Activated naive CD8-positive, alpha-beta T cell treated with anti-CD3 and anti-CD28 coated beads for 36 hours (primary cell): ENCODE data around the gene SLC9A3. TPM values are rescaled to one million over a fixed set of nuclear protein-coding genes. Genes with fewer than 3 reads are reported as not detected.
"Not testable (repeated sequence)": the region's sequence is repeated elsewhere in the genome, so short reads cannot be mapped to it uniquely, and the experiment has no call there.

Experiments
- DNase-seq: peaks from one replicate; pipeline ENCODE4 v3.0.0; 2021
- H3K27ac Mint-ChIP-seq: one replicate; pipeline ENCODE4 v1.8.0; 2022; ENCODE audit warnings: mild to moderate bottlenecking, moderate library complexity, mixed read lengths
- H3K27me3 Mint-ChIP-seq: one replicate; pipeline ENCODE4 v1.8.0; 2022; ENCODE audit warnings: mild to moderate bottlenecking, mixed read lengths
- H3K36me3 Mint-ChIP-seq: one replicate; pipeline ENCODE4 v1.8.0; 2021; ENCODE audit warnings: mild to moderate bottlenecking, mixed read lengths
- H3K4me1 Mint-ChIP-seq: one replicate; pipeline ENCODE4 v1.8.0; 2021; ENCODE audit warnings: mixed read lengths
- H3K4me3 Mint-ChIP-seq: one replicate; pipeline ENCODE4 v1.8.0; 2022; ENCODE audit warnings: mild to moderate bottlenecking, moderate library complexity, mixed read lengths
- H3K9me3 Mint-ChIP-seq: one replicate; pipeline ENCODE4 v1.8.0; 2022; ENCODE audit warnings: mixed read lengths
- total RNA-seq, 2 experiments: library from RNA; stranded (reverse); gene quantifications; one replicate each; pipeline ENCODE4 v1.2.3, GENCODE V29; 2021

SLC9A3 gene
- total RNA-seq, 2 experiments from 2014 or later = 2.1 to 2.4 TPM

GRCh38 chr5:478369-478981 is 45.8 kb downstream of the SLC9A3 start:
- Mint-ChIP-seq H3K27ac (no peak overlapping the region), H3K4me3 (no peak overlapping the region), H3K9me3 (no peaks in the 10 kb centered on the region), H3K36me3 (peaks cover 2% of the 10 kb centered on the region), H3K4me1 (peaks cover 3% of the 10 kb centered on the region), H3K27me3 (peaks cover 12% of the 10 kb centered on the region)
- no peak for DNase-seq

DNA sequence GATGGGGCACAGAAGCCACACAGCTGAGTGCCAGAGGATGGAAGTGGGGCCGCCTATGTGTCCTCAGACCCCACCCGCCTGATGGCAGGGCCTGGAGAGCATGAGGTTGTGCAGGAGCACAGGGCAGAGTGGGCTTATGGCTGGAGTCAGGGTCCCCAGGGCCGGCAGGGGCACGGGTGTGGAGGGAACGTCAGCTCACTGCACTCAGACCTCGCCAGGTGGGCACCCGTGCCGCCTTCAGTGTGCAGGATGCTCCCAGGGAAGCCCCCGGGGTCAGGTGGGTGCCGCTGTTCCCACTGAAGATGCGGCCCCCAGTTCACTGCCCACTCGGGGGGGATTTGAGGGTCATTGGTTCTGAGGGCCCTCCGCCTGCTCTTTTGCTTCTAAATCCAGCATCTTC is 46.4 kb downstream of the SLC9A3 start:
- Mint-ChIP-seq H3K27me3 (peaks cover 12% of the 10 kb centered on the region), H3K36me3 (peaks cover 2% of the 10 kb centered on the region), H3K27ac (no peak overlapping the region), H3K9me3 (no peaks in the 10 kb centered on the region), H3K4me3 (no peak overlapping the region), H3K4me1 (peaks cover 3% of the 10 kb centered on the region)
- no peak for DNase-seq

GRCh38 chr5:477247-477646 is 47.0 kb downstream of the SLC9A3 start:
- Mint-ChIP-seq H3K4me1 (peaks cover 3% of the 10 kb centered on the region), H3K36me3 (peaks cover 2% of the 10 kb centered on the region), H3K27me3 (peaks cover 12% of the 10 kb centered on the region), H3K4me3 (no peak overlapping the region), H3K27ac (no peak overlapping the region), H3K9me3 (no peaks in the 10 kb centered on the region)
- no peak for DNase-seq

DNA sequence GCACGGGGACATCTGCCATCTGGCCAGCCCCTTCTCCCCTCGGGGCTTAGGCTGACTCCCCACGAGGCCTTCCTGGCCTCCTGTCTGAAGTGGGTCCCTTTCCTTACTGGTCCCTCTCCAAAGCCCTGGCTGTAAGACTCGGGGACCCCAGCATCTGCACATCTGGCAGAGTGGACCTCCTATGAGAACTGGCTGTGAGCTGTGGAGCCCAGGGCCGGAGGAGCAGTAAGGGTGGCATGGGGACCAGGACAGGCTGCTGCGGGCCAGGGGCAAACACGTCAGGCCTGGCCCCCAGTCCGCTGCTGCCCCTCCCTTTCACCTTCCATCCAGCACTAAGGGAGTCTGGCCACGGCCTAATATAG is 47.5 kb downstream of the SLC9A3 start:
- Mint-ChIP-seq H3K4me1 (peaks cover 5% of the 10 kb centered on the region), H3K27ac (no peak overlapping the region), H3K36me3 (peaks cover 5% of the 10 kb centered on the region), H3K4me3 (no peak overlapping the region), H3K27me3 (peaks cover 12% of the 10 kb centered on the region), H3K9me3 (no peaks in the 10 kb centered on the region)
- DNase-seq = no peak

DNA sequence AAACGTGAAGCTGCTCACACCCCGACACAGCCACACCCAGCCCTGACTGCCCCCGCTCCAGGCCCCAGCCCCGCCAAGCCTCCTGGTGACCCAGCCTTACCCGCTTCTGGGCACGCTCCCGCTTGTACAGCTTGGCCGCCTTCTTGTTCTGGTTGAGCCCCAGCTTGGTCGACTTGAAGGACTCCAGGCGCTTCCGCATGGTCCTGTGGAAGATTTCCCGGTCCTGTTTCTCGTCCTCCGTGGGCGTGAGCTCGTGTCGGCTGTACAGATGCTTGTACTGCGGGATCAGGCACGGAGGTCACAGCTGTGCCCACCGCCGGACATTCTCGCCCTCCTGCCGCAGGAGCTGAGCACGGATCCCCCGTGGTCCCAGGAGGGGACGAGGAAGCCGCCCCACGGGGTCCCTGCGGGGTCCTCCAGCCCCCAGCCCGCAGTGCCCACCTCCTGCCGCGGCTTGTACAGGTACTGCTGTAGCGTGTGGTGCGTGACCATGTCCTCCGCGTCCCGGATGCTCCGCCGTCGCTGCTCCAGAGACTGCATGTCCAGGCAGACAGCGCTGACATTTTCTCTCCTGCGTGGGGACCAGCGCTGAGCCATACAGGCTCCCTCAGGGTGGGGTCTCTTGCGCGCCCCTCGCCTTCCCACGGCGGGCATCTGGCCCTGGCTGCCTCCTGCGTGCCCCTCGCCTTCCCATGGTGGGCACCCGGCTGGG is 48.0 kb downstream of the SLC9A3 start:
- no peak overlapping the region for H3K4me3 Mint-ChIP-seq
- H3K9me3 Mint-ChIP-seq = no peaks in the 10 kb centered on the region
- peaks cover 9% of the 10 kb centered on the region for H3K27me3 Mint-ChIP-seq
- peaks cover 9% of the 10 kb centered on the region for H3K4me1 Mint-ChIP-seq
- H3K27ac Mint-ChIP-seq = no peak overlapping the region
- DNase-seq = no peak
- H3K36me3 Mint-ChIP-seq = peaks cover 11% of the 10 kb centered on the region

- Mint-ChIP-seq H3K36me3 (peaks cover 16% of the 10 kb centered on the region), H3K27me3 (peaks cover 8% of the 10 kb centered on the region)
Measured at GRCh38 chr5:475704-476101, 48.5 kb downstream of the SLC9A3 start.

DNA sequence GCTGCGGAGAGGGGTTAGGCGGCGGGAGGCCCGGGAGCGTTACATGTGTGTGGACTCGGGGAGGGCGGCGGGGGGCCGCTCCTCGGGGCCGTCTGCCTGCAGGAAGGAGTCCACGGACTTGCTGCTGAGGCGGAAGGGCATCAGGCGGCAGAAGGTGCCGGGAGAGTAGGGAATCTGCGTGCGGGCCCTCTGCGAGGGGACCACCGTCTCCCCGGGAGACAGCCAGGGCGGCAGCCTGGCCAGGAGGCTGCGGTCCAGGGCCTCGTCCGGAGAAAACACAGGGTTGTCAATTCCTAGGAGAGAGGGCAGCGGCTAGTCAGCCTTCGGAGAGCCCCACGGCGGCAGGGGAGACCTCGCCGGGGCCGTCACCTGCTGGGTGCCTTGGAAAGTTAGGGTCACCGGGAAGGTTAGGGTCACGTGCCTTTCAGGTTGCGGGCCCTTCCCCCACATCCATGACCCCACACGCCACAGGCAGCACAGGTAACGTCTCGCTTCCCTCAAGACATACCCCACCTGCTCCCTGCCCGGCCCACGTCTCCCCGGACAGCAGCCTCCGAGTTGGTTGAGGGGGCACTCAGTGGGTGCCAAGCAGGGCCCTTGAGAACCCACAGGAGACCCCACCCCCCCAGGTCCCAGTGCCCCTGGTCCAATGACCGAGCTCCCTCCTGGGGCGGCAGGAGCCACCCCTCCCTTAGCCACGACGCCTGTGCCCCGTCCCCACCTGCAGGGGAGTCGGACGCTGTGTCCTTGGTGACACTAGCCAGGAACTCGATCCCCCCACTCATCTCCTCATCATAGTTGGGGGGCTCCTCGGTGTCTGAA is 49.2 kb downstream of the SLC9A3 start:
- no peak overlapping the region for H3K27ac Mint-ChIP-seq
- H3K4me3 Mint-ChIP-seq = peak overlapping the region; percentile 82
- H3K9me3 Mint-ChIP-seq = no peaks in the 10 kb centered on the region
- H3K36me3 Mint-ChIP-seq = peaks cover 20% of the 10 kb centered on the region
- H3K27me3 Mint-ChIP-seq = peaks cover 8% of the 10 kb centered on the region
- peak; percentile 26 for DNase-seq
- H3K4me1 Mint-ChIP-seq = peaks cover 18% of the 10 kb centered on the region

More at GRCh38 chr5:475704-476101, 48.5 kb downstream of the SLC9A3 start:
- H3K4me3 Mint-ChIP-seq = peak overlapping the region; percentile 62
- no peak overlapping the region for H3K27ac Mint-ChIP-seq
- H3K4me1 Mint-ChIP-seq = peaks cover 14% of the 10 kb centered on the region
- no peaks in the 10 kb centered on the region for H3K9me3 Mint-ChIP-seq
- no peak for DNase-seq

DNA sequence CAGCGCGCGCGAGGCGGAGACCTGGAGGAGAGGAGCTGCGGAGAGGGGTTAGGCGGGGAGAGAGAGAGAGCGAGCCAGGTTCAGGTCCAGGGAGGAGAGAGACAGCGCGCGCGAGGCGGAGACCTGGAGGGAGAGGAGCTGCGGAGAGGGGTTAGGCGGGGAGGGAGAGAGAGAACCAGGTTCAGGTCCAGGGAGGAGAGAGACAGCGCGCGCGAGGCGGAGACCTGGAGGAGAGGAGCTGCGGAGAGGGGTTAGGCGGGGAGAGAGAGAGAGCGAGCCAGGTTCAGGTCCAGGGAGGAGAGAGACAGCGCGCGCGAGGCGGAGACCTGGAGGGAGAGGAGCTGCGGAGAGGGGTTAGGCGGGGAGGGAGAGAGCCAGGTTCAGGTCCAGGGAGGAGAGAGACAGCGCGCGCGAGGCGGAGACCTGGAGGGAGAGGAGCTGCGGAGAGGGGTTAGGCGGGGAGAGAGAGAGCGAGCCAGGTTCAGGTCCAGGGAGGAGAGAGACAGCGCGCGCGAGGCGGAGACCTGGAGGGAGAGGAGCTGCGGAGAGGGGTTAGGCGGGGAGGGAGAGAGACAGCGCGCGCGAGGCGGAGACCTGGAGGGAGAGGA is 49.9 kb downstream of the SLC9A3 start:
- not testable (repeated sequence) for H3K27ac Mint-ChIP-seq, H3K27me3 Mint-ChIP-seq, DNase-seq, H3K9me3 Mint-ChIP-seq
- peaks cover 24% of the 10 kb centered on the region for H3K4me1 Mint-ChIP-seq
- peak overlapping the region; percentile 91 for H3K4me3 Mint-ChIP-seq
- peaks cover 21% of the 10 kb centered on the region for H3K36me3 Mint-ChIP-seq

DNA sequence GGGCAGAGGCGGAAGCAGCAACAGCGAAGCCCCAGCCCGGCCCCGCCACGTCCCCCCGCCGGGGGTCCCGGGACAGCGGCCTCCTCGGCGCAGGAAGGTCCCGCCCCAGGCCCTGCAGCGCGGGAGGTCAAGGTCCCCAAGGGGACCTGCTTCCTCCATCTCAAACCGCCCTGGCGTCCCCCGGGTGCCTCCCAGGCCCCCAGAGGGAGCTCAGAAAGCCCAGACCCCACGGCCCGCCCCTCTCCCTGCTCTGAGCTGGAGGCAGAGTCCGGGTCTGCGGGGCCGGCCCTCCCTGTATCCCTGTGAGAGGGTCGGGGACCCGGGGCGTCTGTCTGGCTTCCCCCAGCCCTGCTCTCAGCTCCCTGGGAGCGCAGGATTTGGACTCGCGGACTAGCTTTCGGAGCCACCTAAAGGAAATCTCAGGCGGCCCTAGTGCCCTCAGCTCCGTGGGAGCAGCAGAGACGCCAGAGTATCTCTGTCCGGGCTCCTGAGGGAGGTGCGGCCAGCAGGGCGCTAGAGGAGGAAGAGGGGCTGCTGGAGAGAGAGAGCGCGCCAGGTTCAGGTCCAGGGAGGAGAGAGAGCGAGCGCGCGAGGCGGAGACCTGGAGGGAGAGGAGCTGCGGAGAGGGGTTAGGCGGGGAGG is 50.6 kb downstream of the SLC9A3 start:
- Mint-ChIP-seq H3K9me3 (no peaks in the 10 kb centered on the region), H3K27me3 (peaks cover 8% of the 10 kb centered on the region), H3K4me1 (peaks cover 24% of the 10 kb centered on the region), H3K4me3 (peak overlapping the region; percentile 91), H3K27ac (peak overlapping the region; percentile 39), H3K36me3 (peaks cover 21% of the 10 kb centered on the region)
- DNase-seq = peak; percentile 42

DNA sequence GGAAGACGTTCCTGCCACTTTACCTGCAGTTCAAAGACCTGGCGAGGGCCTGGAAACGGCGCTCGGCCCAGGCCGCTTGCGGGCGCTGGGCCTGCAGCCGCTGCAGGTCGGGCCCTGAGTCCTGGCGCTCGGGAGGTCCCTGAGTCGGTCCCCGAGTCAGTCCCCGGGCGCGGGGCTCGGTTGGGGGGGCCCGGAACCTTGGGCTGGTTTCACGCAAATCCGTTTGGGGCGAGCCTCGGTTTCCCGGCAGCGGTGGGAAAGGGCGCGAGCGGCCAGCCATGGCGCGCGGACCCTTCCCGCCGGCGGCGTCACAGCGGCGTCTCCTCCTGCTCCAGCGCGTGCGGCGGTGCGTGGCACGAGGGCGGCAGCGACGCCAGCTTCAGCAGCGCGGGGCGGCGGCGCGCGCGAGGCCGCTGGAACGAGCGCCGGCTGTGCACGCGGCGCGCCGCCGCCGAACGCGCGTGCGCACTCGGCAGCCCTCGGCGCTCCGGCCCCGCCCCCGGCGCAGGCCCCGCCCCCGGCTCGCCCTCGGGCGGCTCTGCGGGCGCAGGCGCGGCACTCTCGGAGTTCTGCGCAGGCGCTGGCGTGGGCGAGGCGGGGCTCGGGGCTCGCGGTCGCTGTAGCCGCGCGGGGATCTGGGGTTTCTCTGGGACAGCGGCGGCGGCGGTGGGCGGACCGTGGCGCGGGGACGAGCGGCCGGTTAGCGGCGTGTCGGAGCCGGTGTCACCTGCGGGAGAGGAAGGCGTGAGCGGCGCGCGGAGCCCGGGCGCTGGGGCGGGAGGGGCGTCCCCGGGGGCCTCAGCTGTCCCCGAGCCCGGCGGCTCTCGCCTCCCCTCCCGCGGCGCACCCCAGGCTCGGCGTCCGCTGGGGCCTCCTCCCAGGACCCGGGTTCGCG is 51.3 kb downstream of the SLC9A3 start:
- Mint-ChIP-seq H3K4me3 (peak overlapping the region; percentile 86), H3K4me1 (peaks cover 24% of the 10 kb centered on the region), H3K27me3 (peaks cover 8% of the 10 kb centered on the region), H3K9me3 (no peaks in the 10 kb centered on the region), H3K36me3 (peaks cover 21% of the 10 kb centered on the region), H3K27ac (peak overlapping the region; percentile 87)
- DNase-seq = peak; percentile 93

DNA sequence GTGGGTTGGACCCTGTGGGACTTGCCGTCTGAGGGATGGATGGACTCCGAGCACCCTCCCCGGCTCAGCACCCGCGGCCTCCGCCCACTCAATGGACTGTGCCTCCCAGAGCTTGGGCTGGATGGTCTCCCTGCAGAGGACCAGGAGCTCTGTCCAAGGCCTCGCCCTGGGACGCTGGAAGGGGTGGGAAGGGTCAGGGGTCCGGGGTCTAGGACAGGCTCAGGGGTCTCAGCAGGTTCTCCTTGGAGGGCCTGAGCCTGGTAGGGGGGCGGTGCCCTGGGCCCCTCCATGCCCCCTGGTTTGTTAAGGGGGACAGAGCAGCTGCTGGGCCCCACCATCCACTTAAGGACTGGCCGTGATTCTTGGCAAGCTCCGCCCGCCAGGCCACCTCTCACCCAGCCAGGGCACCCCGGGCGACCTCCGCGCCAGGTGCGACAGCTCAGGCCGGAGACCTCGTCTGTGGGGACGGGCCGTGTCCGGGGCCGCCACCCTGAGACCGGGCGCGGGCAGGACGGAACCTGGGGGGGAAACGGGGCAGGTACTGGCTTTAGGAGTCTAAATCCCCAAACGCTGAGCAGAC is 52.1 kb downstream of the SLC9A3 start:
- Mint-ChIP-seq H3K4me1 (peaks cover 24% of the 10 kb centered on the region), H3K9me3 (no peaks in the 10 kb centered on the region), H3K36me3 (peaks cover 21% of the 10 kb centered on the region), H3K27me3 (peaks cover 8% of the 10 kb centered on the region), H3K4me3 (peak overlapping the region; percentile 86), H3K27ac (peak overlapping the region; percentile 87)
- DNase-seq = peak; percentile 31

DNA sequence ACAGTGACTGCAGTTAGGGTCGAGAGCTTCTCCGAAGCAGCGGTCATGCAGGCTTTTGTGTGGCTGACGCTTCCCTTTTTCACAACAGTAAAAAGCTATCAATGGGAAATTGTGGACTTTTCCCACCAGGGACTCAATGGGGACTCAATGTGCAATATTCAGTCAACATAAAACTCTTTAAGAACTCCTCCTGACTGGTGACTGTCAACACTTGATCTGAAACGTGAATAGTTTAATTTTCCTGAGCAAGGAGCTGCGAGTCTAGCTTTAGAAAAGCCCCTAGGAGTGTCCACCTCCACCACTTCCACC is 52.5 kb downstream of the SLC9A3 start:
- no peak for DNase-seq
- Mint-ChIP-seq H3K4me3 (peak overlapping the region; percentile 86), H3K27ac (peak overlapping the region; percentile 87), H3K9me3 (no peaks in the 10 kb centered on the region), H3K4me1 (peaks cover 24% of the 10 kb centered on the region), H3K27me3 (peaks cover 3% of the 10 kb centered on the region), H3K36me3 (peaks cover 21% of the 10 kb centered on the region)

GRCh38 chr5:470961-471749 is 53.1 kb downstream of the SLC9A3 start:
- peaks cover 3% of the 10 kb centered on the region for H3K27me3 Mint-ChIP-seq
- H3K27ac Mint-ChIP-seq = peak overlapping the region; percentile 87
- H3K9me3 Mint-ChIP-seq = no peaks in the 10 kb centered on the region
- H3K36me3 Mint-ChIP-seq = peaks cover 21% of the 10 kb centered on the region
- no peak for DNase-seq
- H3K4me1 Mint-ChIP-seq = peaks cover 24% of the 10 kb centered on the region
- H3K4me3 Mint-ChIP-seq = peak overlapping the region; percentile 86
